HepG2 (cell line): Measurements from ENCODE around the gene OTOG. TPM values are rescaled to one million over a fixed set of nuclear protein-coding genes. Genes with fewer than 3 reads are reported as not detected.

ENCODE experiments used
- E2F2 ChIP-seq: sonication (generic); formaldehyde crosslinking; IDR thresholded peaks from 2 replicates; pipeline ENCODE4 v1.4.0; 2020; ENCODE audit warnings: missing genetic modification reagents, borderline replicate concordance
- KAT2B ChIP-seq: fragments of 150-350 bp; IDR thresholded peaks from 2 replicates; pipeline ENCODE4 v1.6.1; 2014; ENCODE audit warnings: low read depth, low read length, borderline replicate concordance
- MEIS2 ChIP-seq: sonication (generic); formaldehyde crosslinking; IDR thresholded peaks from 2 replicates; pipeline ENCODE4 v1.9.0; 2021; ENCODE audit warnings: mild to moderate bottlenecking, missing genetic modification reagents
- NR2F6 ChIP-seq, 2 experiments: IDR thresholded peaks; 2 replicates each; pipeline ENCODE4 v1.6.1; 2016; ENCODE audit warnings: antibody characterized with exemption in 1 of 2, mild to moderate bottlenecking in 1 of 2
- ZMYM4 ChIP-seq: sonication (generic); formaldehyde crosslinking; IDR thresholded peaks from 2 replicates; pipeline ENCODE4 v1.8.1; 2023; ENCODE audit warnings: mild to moderate bottlenecking, missing genetic modification reagents
- ZNF256 ChIP-seq: sonication (generic); formaldehyde crosslinking; conservative IDR thresholded peaks from 2 replicates; pipeline ENCODE4 v1.4.0; 2020; ENCODE audit warnings: missing genetic modification reagents
- ZNF432 ChIP-seq: sonication (generic); formaldehyde crosslinking; IDR thresholded peaks from 2 replicates; pipeline ENCODE4 v1.5.0; 2020; ENCODE audit warnings: missing genetic modification reagents, mild to moderate bottlenecking, borderline replicate concordance
- ZNF747 ChIP-seq: sonication (generic); formaldehyde crosslinking; IDR thresholded peaks from 2 replicates; pipeline ENCODE4 v1.8.1; 2023; ENCODE audit warnings: missing genetic modification reagents, mild to moderate bottlenecking, borderline replicate concordance
- polyA plus RNA-seq, 8 experiments: library from polyadenylated mRNA; depleted of rRNA in 3 of 8; stranded (reverse) in 7 of 8; unstranded in 1 of 8; fragments of >200 nt; fragmentation: Illumina TruSeq in 4 of 8; extraction: Trizol in 4 of 8; gene quantifications; 2 replicates each; pipeline versions ENCODE4 v1.2.1 to v1.2.3, GENCODE V29; 2011 to 2016; ENCODE audit warnings: low read depth in 4 of 8, missing spikeins in 1 of 8, mixed read lengths in 1 of 8; ENCODE audit not compliant: insufficient read depth in 1 of 8
- total RNA-seq, 5 experiments: library from RNA; depleted of rRNA; stranded (reverse); fragments of >200 nt; fragmentation: Illumina TruSeq; extraction: Trizol; gene quantifications; 2 replicates each; pipeline ENCODE4 v1.2.3, GENCODE V29; 2016; ENCODE audit warnings: low read depth in 1 of 5
- TF ChIP-seq, protein P1 (sequence below): sonication (generic); formaldehyde crosslinking; IDR thresholded peaks from 2 replicates; pipeline ENCODE4 v1.5.0; 2020; ENCODE audit warnings: mild to moderate bottlenecking, missing genetic modification reagents
- TF ChIP-seq, protein P2 (sequence below): sonication (generic); formaldehyde crosslinking; IDR thresholded peaks from 2 replicates; pipeline ENCODE4 v1.9.0; 2021; ENCODE audit warnings: missing genetic modification reagents, borderline replicate concordance

The OTOG gene
- total and polyA plus RNA-seq, 2 of the 13 experiments (the other 11 are each of a cell fraction or from before 2014, with no cell fraction given) = not detected

GRCh38 chr11:17563961-17564686, 17.1 kb downstream of the OTOG start (continued):
- TF ChIP-seq MEIS2 (no peak), KAT2B (no peak), E2F2 (no peak), ZNF432 (no peak), NR2F6 (IDR thresholded peaks at IDR 0.05) (no peak), NR2F6 (CRISPR knock-in tag; IDR thresholded peaks at IDR 0.05) (no peak), ZNF256 (CRISPR knock-in tag) (no peak), ZNF747 (CRISPR knock-in tag) (no peak), ZMYM4 (no peak)
- TF ChIP-seq, protein P1, sequence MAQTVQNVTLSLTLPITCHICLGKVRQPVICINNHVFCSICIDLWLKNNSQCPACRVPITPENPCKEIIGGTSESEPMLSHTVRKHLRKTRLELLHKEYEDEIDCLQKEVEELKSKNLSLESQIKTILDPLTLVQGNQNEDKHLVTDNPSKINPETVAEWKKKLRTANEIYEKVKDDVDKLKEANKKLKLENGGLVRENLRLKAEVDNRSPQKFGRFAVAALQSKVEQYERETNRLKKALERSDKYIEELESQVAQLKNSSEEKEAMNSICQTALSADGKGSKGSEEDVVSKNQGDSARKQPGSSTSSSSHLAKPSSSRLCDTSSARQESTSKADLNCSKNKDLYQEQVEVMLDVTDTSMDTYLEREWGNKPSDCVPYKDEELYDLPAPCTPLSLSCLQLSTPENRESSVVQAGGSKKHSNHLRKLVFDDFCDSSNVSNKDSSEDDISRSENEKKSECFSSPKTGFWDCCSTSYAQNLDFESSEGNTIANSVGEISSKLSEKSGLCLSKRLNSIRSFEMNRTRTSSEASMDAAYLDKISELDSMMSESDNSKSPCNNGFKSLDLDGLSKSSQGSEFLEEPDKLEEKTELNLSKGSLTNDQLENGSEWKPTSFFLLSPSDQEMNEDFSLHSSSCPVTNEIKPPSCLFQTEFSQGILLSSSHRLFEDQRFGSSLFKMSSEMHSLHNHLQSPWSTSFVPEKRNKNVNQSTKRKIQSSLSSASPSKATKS = no peak
- TF ChIP-seq, protein P2, sequence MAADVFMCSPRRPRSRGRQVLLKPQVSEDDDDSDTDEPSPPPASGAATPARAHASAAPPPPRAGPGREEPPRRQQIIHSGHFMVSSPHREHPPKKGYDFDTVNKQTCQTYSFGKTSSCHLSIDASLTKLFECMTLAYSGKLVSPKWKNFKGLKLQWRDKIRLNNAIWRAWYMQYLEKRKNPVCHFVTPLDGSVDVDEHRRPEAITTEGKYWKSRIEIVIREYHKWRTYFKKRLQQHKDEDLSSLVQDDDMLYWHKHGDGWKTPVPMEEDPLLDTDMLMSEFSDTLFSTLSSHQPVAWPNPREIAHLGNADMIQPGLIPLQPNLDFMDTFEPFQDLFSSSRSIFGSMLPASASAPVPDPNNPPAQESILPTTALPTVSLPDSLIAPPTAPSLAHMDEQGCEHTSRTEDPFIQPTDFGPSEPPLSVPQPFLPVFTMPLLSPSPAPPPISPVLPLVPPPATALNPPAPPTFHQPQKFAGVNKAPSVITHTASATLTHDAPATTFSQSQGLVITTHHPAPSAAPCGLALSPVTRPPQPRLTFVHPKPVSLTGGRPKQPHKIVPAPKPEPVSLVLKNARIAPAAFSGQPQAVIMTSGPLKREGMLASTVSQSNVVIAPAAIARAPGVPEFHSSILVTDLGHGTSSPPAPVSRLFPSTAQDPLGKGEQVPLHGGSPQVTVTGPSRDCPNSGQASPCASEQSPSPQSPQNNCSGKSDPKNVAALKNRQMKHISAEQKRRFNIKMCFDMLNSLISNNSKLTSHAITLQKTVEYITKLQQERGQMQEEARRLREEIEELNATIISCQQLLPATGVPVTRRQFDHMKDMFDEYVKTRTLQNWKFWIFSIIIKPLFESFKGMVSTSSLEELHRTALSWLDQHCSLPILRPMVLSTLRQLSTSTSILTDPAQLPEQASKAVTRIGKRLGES (CRISPR knock-in tag) = no peak
